ENCODE measurements around the gene SCAMP5.

Gene SCAMP5

GRCh38 chr15:74995182-74995778, at the start of gene SCAMP5:
TSS of gene SCAMP5 (plus strand) at chr15:74995563. CDS start at chr15:75011840, 16,277 bp downstream.
- Histone ChIP-seq H3K9ac (ENCODE audit: low read length) (peak within 1 kb of the TSS; percentile 75), H3K27me3 (ENCODE audit: control insufficient read depth, insufficient read depth, low read length) (peaks cover 19% of the 10 kb centered on the region), H3K4me3 (ENCODE audit: low read length) (peak within 1 kb of the TSS; percentile 25), H3K36me3 (ENCODE audit: control insufficient read depth, insufficient read depth, low read length) (no peaks in the 10 kb centered on the region), H3K9me3 (ENCODE audit: control insufficient read depth, low read length) (no peaks in the 10 kb centered on the region), H3K4me1 (ENCODE audit: control insufficient read depth, insufficient read depth, low read length) (peaks cover 34% of the 10 kb centered on the region)

- H3K9me3 ChIP-seq (ENCODE audit: control insufficient read depth, low read length), result no peaks in the 10 kb centered on the region
- H3K4me1 ChIP-seq (ENCODE audit: control insufficient read depth, insufficient read depth, low read length), result peaks cover 13% of the 10 kb centered on the region
- no peaks in the 10 kb centered on the region for H3K36me3 ChIP-seq (ENCODE audit: control insufficient read depth, insufficient read depth, low read length)
- H3K4me3 ChIP-seq (ENCODE audit: low read length), result no peak overlapping the region
- H3K9ac ChIP-seq (ENCODE audit: low read length), result no peak overlapping the region
- peaks cover under 1% of the 10 kb centered on the region for H3K27me3 ChIP-seq (ENCODE audit: control insufficient read depth, insufficient read depth, low read length)
These were observed 45.1 kb upstream of the SCAMP5 start for GRCh38 chr15:74950078-74950908.

- peaks cover 2% of the 10 kb centered on the region for H3K27me3 ChIP-seq (ENCODE audit: control insufficient read depth, insufficient read depth, low read length)
- no peak overlapping the region for H3K9ac ChIP-seq (ENCODE audit: low read length)
- no peak overlapping the region for H3K4me3 ChIP-seq (ENCODE audit: low read length)
- peaks cover 20% of the 10 kb centered on the region for H3K4me1 ChIP-seq (ENCODE audit: control insufficient read depth, insufficient read depth, low read length)
- no peaks in the 10 kb centered on the region for H3K36me3 ChIP-seq (ENCODE audit: control insufficient read depth, insufficient read depth, low read length)
- H3K9me3 ChIP-seq (ENCODE audit: control insufficient read depth, low read length), result no peaks in the 10 kb centered on the region
These were observed 44.4 kb upstream of the SCAMP5 start for GRCh38 chr15:74951006-74951405.

GRCh38 chr15:74954515-74954914, 40.8 kb upstream of the SCAMP5 start:
- no peaks in the 10 kb centered on the region for H3K9me3 ChIP-seq (ENCODE audit: control insufficient read depth, low read length)
- peaks cover 15% of the 10 kb centered on the region for H3K27me3 ChIP-seq (ENCODE audit: control insufficient read depth, insufficient read depth, low read length)
- no peak overlapping the region for H3K9ac ChIP-seq (ENCODE audit: low read length)
- no peak overlapping the region for H3K4me3 ChIP-seq (ENCODE audit: low read length)
- no peaks in the 10 kb centered on the region for H3K36me3 ChIP-seq (ENCODE audit: control insufficient read depth, insufficient read depth, low read length)
- H3K4me1 ChIP-seq (ENCODE audit: control insufficient read depth, insufficient read depth, low read length), result peaks cover 44% of the 10 kb centered on the region

- Histone ChIP-seq H3K9ac (ENCODE audit: low read length) (peak overlapping the region; percentile 65), H3K4me3 (ENCODE audit: low read length) (no peak overlapping the region), H3K4me1 (ENCODE audit: control insufficient read depth, insufficient read depth, low read length) (peaks cover 47% of the 10 kb centered on the region)
These were observed 40.3 kb upstream of the SCAMP5 start for GRCh38 chr15:74955017-74955416.

GRCh38 chr15:74955796-74956647, 39.3 kb upstream of the SCAMP5 start:
- Histone ChIP-seq H3K36me3 (ENCODE audit: control insufficient read depth, insufficient read depth, low read length) (no peaks in the 10 kb centered on the region), H3K4me3 (ENCODE audit: low read length) (peak overlapping the region; percentile 19), H3K9ac (ENCODE audit: low read length) (peak overlapping the region; percentile 73), H3K9me3 (ENCODE audit: control insufficient read depth, low read length) (no peaks in the 10 kb centered on the region), H3K4me1 (ENCODE audit: control insufficient read depth, insufficient read depth, low read length) (peaks cover 51% of the 10 kb centered on the region), H3K27me3 (ENCODE audit: control insufficient read depth, insufficient read depth, low read length) (peaks cover 20% of the 10 kb centered on the region)

More at GRCh38 chr15:74955017-74955416, 40.3 kb upstream of the SCAMP5 start:
- Histone ChIP-seq H3K27me3 (ENCODE audit: control insufficient read depth, insufficient read depth, low read length) (peaks cover 17% of the 10 kb centered on the region), H3K9me3 (ENCODE audit: control insufficient read depth, low read length) (no peaks in the 10 kb centered on the region), H3K36me3 (ENCODE audit: control insufficient read depth, insufficient read depth, low read length) (no peaks in the 10 kb centered on the region)

- Histone ChIP-seq H3K9me3 (ENCODE audit: control insufficient read depth, low read length) (no peaks in the 10 kb centered on the region), H3K36me3 (ENCODE audit: control insufficient read depth, insufficient read depth, low read length) (no peaks in the 10 kb centered on the region), H3K4me1 (ENCODE audit: control insufficient read depth, insufficient read depth, low read length) (peaks cover 51% of the 10 kb centered on the region), H3K27me3 (ENCODE audit: control insufficient read depth, insufficient read depth, low read length) (peaks cover 20% of the 10 kb centered on the region), H3K9ac (ENCODE audit: low read length) (peak within 1 kb of the TSS; percentile 73), H3K4me3 (ENCODE audit: low read length) (peak within 1 kb of the TSS; percentile 35)
These were observed 38.5 kb upstream of the SCAMP5 start, which contains the start of gene RPP25 for GRCh38 chr15:74956648-74957475. TSS of gene RPP25 (minus strand) at chr15:74956772. CDS start at chr15:74956583, 189 bp downstream.

- Histone ChIP-seq H3K9ac (ENCODE audit: low read length) (peak overlapping the region; percentile 73), H3K27me3 (ENCODE audit: control insufficient read depth, insufficient read depth, low read length) (peaks cover 20% of the 10 kb centered on the region), H3K4me3 (ENCODE audit: low read length) (peak overlapping the region; percentile 35), H3K4me1 (ENCODE audit: control insufficient read depth, insufficient read depth, low read length) (peaks cover 51% of the 10 kb centered on the region), H3K9me3 (ENCODE audit: control insufficient read depth, low read length) (no peaks in the 10 kb centered on the region), H3K36me3 (ENCODE audit: control insufficient read depth, insufficient read depth, low read length) (no peaks in the 10 kb centered on the region)
These were observed 37.8 kb upstream of the SCAMP5 start for GRCh38 chr15:74957476-74958035.

- Histone ChIP-seq H3K9ac (ENCODE audit: low read length) (peak overlapping the region; percentile 74), H3K36me3 (ENCODE audit: control insufficient read depth, insufficient read depth, low read length) (no peaks in the 10 kb centered on the region), H3K4me3 (ENCODE audit: low read length) (peak overlapping the region; percentile 85), H3K27me3 (ENCODE audit: control insufficient read depth, insufficient read depth, low read length) (peaks cover 20% of the 10 kb centered on the region), H3K4me1 (ENCODE audit: control insufficient read depth, insufficient read depth, low read length) (peaks cover 51% of the 10 kb centered on the region), H3K9me3 (ENCODE audit: control insufficient read depth, low read length) (no peaks in the 10 kb centered on the region)
These were observed 36.9 kb upstream of the SCAMP5 start for GRCh38 chr15:74958320-74958907.

GRCh38 chr15:74958908-74959585, 36.3 kb upstream of the SCAMP5 start:
- H3K4me1 ChIP-seq (ENCODE audit: control insufficient read depth, insufficient read depth, low read length), result peaks cover 51% of the 10 kb centered on the region
- H3K9ac ChIP-seq (ENCODE audit: low read length), result peak overlapping the region; percentile 74
- H3K4me3 ChIP-seq (ENCODE audit: low read length), result peak overlapping the region; percentile 85
- no peaks in the 10 kb centered on the region for H3K36me3 ChIP-seq (ENCODE audit: control insufficient read depth, insufficient read depth, low read length)
- no peaks in the 10 kb centered on the region for H3K9me3 ChIP-seq (ENCODE audit: control insufficient read depth, low read length)
- peaks cover 20% of the 10 kb centered on the region for H3K27me3 ChIP-seq (ENCODE audit: control insufficient read depth, insufficient read depth, low read length)
